ENCODE data around the gene UBAC2. TPM values are rescaled to one million over a fixed set of nuclear protein-coding genes. Genes with fewer than 3 reads are reported as not detected.

Gene UBAC2
- polyA plus RNA-seq, 1 experiment: 71.4 TPM

DNA sequence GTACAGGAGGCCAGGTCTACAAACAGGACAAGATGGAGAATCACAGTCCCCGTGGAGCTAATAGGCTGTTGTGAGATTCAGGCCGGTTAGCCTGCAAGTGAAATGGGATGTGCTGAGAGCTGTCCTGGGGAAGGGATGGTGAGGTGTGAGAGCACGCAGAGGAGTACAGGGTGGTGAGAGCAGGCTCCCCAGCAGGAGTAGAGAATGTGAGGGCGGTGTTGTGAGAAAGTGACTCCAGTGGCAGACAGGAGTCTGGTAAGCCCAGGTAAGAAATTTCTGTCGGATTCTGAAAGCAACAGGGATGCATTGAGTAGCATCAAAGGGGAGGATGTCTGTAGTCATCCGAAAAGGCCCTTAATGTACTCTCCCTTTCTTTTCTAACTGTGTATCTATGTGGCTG, 157.3 kb downstream of the UBAC2 start:
- ChIA-PET POLR2A (interaction anchor here (0.6 to 0.8 kb wide), 2 partner anchors 36 to 52 kb away, joined by 4 read pairs; no protein-coding TSS in a partner anchor), CTCF (no interaction called here)
- no peak for DNase-seq (ENCODE audit: low read depth, low spot score)

DNA sequence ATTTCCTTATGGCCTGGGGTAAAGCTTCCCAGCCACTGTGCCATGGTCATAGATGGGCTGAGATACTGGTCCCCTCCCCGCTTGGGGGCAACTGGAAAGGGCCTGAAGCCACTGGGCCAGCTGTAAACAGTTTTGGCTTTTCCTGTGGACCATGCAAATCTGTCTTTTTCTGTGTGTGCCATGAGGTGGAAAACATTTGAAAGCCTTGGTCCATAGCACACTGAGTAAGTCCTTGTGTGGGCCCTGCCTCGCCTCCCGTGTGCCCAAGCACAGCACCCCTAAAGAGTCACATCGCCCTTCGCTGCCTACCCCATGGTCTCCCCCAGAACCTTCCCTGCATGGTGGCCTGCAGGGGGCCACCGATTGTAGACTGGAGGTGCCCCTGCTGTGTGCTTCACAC, 158.9 kb downstream of the UBAC2 start:
- Histone ChIP-seq H3K27ac (ENCODE audit: low read depth, low read length) (no peak overlapping the region), H3K4me3 (ENCODE audit: low read depth, low read length) (no peak overlapping the region), H3K9me3 (ENCODE audit: control insufficient read depth, insufficient read depth, low read length) (no peaks in the 10 kb centered on the region), H3K27me3 (ENCODE audit: control insufficient read depth, insufficient read depth, low read length) (no peaks in the 10 kb centered on the region)
- ChIA-PET CTCF (interaction anchor here (0.6 kb wide), 1 partner anchor 32 kb away, joined by 4 read pairs; no protein-coding TSS in a partner anchor), POLR2A (no interaction called here)
- TF ChIP-seq, protein P1, sequence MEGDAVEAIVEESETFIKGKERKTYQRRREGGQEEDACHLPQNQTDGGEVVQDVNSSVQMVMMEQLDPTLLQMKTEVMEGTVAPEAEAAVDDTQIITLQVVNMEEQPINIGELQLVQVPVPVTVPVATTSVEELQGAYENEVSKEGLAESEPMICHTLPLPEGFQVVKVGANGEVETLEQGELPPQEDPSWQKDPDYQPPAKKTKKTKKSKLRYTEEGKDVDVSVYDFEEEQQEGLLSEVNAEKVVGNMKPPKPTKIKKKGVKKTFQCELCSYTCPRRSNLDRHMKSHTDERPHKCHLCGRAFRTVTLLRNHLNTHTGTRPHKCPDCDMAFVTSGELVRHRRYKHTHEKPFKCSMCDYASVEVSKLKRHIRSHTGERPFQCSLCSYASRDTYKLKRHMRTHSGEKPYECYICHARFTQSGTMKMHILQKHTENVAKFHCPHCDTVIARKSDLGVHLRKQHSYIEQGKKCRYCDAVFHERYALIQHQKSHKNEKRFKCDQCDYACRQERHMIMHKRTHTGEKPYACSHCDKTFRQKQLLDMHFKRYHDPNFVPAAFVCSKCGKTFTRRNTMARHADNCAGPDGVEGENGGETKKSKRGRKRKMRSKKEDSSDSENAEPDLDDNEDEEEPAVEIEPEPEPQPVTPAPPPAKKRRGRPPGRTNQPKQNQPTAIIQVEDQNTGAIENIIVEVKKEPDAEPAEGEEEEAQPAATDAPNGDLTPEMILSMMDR (IDR thresholded peaks at IDR 0.05; ENCODE audit: low read depth, low read length): no peak
- no peak for DNase-seq (ENCODE audit: low read depth, low spot score)

More for the DNA sequence above, 157.3 kb downstream of the UBAC2 start:
- Histone ChIP-seq H3K27ac (ENCODE audit: low read depth, low read length) (no peak overlapping the region), H3K9me3 (ENCODE audit: control insufficient read depth, insufficient read depth, low read length) (no peaks in the 10 kb centered on the region), H3K27me3 (ENCODE audit: control insufficient read depth, insufficient read depth, low read length) (no peaks in the 10 kb centered on the region), H3K4me3 (ENCODE audit: low read depth, low read length) (no peak overlapping the region)
- TF ChIP-seq, protein P1 (IDR thresholded peaks at IDR 0.05; ENCODE audit: low read depth, low read length): no peak

DNA sequence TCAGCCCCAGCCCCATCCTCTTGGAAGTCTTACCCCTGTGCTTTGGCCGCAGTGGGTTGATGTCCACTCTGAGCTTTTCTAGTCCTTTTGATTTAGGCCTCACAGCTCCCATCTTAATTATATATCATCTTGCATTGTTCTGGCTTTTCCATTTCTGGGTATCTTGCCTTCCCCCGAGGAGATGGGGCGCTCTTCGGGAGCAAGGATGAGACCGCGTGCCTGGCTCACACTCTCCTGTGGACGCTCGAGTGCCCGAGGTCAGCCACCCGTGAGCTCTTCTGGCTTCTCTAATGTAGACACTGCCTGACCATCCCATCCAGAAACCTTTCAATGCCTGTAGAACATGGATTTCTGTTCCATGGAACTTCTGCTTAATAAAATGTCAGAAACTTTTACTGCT, 160.0 kb downstream of the UBAC2 start:
- no peak for DNase-seq (ENCODE audit: low read depth, low spot score)
- POLR2A ChIA-PET: no interaction called here
- Histone ChIP-seq H3K27me3 (ENCODE audit: control insufficient read depth, insufficient read depth, low read length) (no peaks in the 10 kb centered on the region), H3K27ac (ENCODE audit: low read depth, low read length) (no peak overlapping the region), H3K9me3 (ENCODE audit: control insufficient read depth, insufficient read depth, low read length) (no peaks in the 10 kb centered on the region), H3K4me3 (ENCODE audit: low read depth, low read length) (no peak overlapping the region)
- TF ChIP-seq, protein P1 (IDR thresholded peaks at IDR 0.05; ENCODE audit: low read depth, low read length): no peak
- CTCF ChIA-PET: interaction anchor here (1.1 kb wide), 1 partner anchor 27 kb away, joined by 3 read pairs; no protein-coding TSS in a partner anchor

DNA sequence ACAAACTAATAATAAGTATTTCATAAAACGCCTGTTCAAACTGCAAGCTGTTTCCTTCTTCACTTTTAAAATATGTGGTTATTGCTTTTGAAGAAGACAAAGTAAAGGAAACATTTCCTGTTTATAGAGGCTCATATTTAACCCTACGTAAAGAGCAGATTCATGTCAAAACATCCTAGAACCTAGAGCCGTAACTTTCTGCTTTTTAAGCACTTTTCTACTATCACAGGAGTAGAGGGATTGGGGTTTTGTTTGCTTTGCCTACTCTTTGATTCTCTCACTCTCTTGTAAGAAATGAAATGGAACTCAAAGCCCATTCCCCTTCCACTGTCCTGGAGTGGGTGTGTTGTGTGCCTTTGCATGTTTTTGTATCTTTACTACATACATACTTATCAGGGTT, 160.5 kb downstream of the UBAC2 start:
- no peaks in the 10 kb centered on the region for H3K27me3 ChIP-seq (ENCODE audit: control insufficient read depth, insufficient read depth, low read length)
- ChIA-PET CTCF (interaction anchor here (1.1 kb wide), 1 partner anchor 26 kb away, joined by 3 read pairs; no protein-coding TSS in a partner anchor), POLR2A (no interaction called here)
- TF ChIP-seq, protein P1 (IDR thresholded peaks at IDR 0.05; ENCODE audit: low read depth, low read length): no peak
- DNase-seq (ENCODE audit: low read depth, low spot score): no peak
- H3K9me3 ChIP-seq (ENCODE audit: control insufficient read depth, insufficient read depth, low read length): no peaks in the 10 kb centered on the region
- no peak overlapping the region for H3K4me3 ChIP-seq (ENCODE audit: low read depth, low read length)
- no peak overlapping the region for H3K27ac ChIP-seq (ENCODE audit: low read depth, low read length)

DNA sequence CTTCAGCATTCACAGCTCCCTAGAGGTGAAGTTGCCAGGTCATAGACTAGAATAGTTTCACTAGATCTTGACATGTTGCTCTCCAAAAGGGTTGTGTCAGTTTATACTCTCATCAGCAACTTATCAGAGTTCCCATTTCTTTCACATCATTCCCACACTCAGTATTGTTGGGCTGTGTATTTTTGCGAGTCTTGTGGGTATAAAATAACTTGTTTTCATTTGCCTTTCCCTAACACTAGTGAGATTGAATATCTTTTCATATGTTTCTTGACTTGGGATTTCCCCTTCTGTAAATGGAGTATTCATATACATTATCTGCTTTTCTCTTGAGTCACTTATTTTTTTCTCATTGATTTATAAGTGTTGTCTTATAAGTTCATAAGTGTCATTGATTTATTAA, 161.7 kb downstream of the UBAC2 start:
- DNase-seq (ENCODE audit: low read depth, low spot score): no peak
- CTCF ChIA-PET: no interaction called here

More for the DNA sequence above, 161.7 kb downstream of the UBAC2 start:
- Histone ChIP-seq H3K27me3 (ENCODE audit: control insufficient read depth, insufficient read depth, low read length) (no peaks in the 10 kb centered on the region), H3K27ac (ENCODE audit: low read depth, low read length) (no peak overlapping the region), H3K9me3 (ENCODE audit: control insufficient read depth, insufficient read depth, low read length) (no peaks in the 10 kb centered on the region), H3K4me3 (ENCODE audit: low read depth, low read length) (no peak overlapping the region)
- TF ChIP-seq, protein P1 (IDR thresholded peaks at IDR 0.05; ENCODE audit: low read depth, low read length): no peak
- POLR2A ChIA-PET: no interaction called here

Data from AG04450 (cell line).